K562 (cell line): ENCODE results near the gene DCP2. TPM values are rescaled to one million over a fixed set of nuclear protein-coding genes. Genes with fewer than 3 reads are reported as not detected.

Experiments used
- CAMTA2 ChIP-seq: fragments of 250-450 bp; sonication (Bioruptor Pico); conservative IDR thresholded peaks from 2 replicates; pipeline ENCODE4 v1.5.1; 2022
- CREBBP ChIP-seq: IDR thresholded peaks from one replicate; pipeline ENCODE4 v1.6.1; 2012; ENCODE audit warnings: low read depth, mild to moderate bottlenecking, control low read depth, inconsistent platforms, low read length
- GTF2B ChIP-seq: IDR thresholded peaks from 2 replicates; pipeline ENCODE4 v1.6.1; 2011; ENCODE audit not compliant: insufficient read length; ENCODE audit errors: extremely low read depth
- MIER1 ChIP-seq: fragments of 450-650 bp; IDR thresholded peaks from 2 replicates; pipeline ENCODE4 v1.6.1; 2016; ENCODE audit warnings: antibody characterized with exemption, mild to moderate bottlenecking, low read depth
- STAT6 ChIP-seq: sonication (generic); formaldehyde crosslinking; IDR thresholded peaks from 2 replicates; pipeline ENCODE4 v1.8.1; 2023; ENCODE audit warnings: mild to moderate bottlenecking, missing genetic modification reagents
- XRCC3 ChIP-seq: fragments of 450-650 bp; IDR thresholded peaks from 2 replicates; pipeline ENCODE4 v1.6.1; 2017; ENCODE audit warnings: mild to moderate bottlenecking, moderate library complexity
- ZBED1 ChIP-seq: IDR thresholded peaks from 2 replicates; pipeline ENCODE4 v1.6.1; 2014
- ZBTB11 ChIP-seq, 3 experiments: fragments of 200-800 bp in 1 of 3; fragments of 250-450 bp in 1 of 3; fragments of 450-650 bp in 1 of 3; sonication (Bioruptor Pico) in 1 of 3; sonication (Bioruptor generic) in 1 of 3; formaldehyde crosslinking in 1 of 3; IDR thresholded peaks; 2 replicates each; pipeline versions ENCODE4 v1.6.1 to v1.8.0; 2016 to 2022; ENCODE audit warnings: mild to moderate bottlenecking in 2 of 3, missing genetic modification characterization in 2 of 3, missing compliant biosample characterization in 1 of 3, moderate library complexity in 1 of 3
- ZBTB34 ChIP-seq: fragments of 250-450 bp; sonication (Bioruptor Pico); IDR thresholded peaks from 2 replicates; pipeline ENCODE4 v1.8.0; 2021; ENCODE audit warnings: mild to moderate bottlenecking, moderate library complexity
- ZBTB5 ChIP-seq: fragments of 450-650 bp; IDR thresholded peaks from 2 replicates; pipeline ENCODE4 v1.6.1; 2017; ENCODE audit warnings: antibody characterized with exemption
- ZBTB8A ChIP-seq: fragments of 450-650 bp; IDR thresholded peaks from 2 replicates; pipeline ENCODE4 v1.6.1; 2018; ENCODE audit warnings: mild to moderate bottlenecking, moderate library complexity; ENCODE audit not compliant: partially characterized antibody
- ZNF124 ChIP-seq: sonication (generic); formaldehyde crosslinking; IDR thresholded peaks from 2 replicates; pipeline ENCODE4 v1.8.1; 2022; ENCODE audit warnings: missing genetic modification reagents
- ZNF23 ChIP-seq: fragments of 250-450 bp; sonication (Bioruptor Pico); IDR thresholded peaks from 2 replicates; pipeline ENCODE4 v1.4.0; 2020; ENCODE audit warnings: mild to moderate bottlenecking
- ZNF277 ChIP-seq: fragments of 250-450 bp; sonication (Bioruptor Pico); IDR thresholded peaks from 2 replicates; pipeline ENCODE4 v1.8.0; 2022; ENCODE audit warnings: inconsistent platforms, mild to moderate bottlenecking, moderate library complexity, borderline replicate concordance
- ZNF79 ChIP-seq: fragments of 250-450 bp; sonication (Bioruptor Pico); IDR thresholded peaks from 2 replicates; pipeline ENCODE4 v1.4.0; 2020; ENCODE audit warnings: low read depth, mild to moderate bottlenecking, moderate library complexity
- polyA plus RNA-seq, 8 experiments: library from polyadenylated mRNA; depleted of rRNA in 4 of 8; stranded (reverse) in 5 of 8; unstranded in 3 of 8; fragments of >200 nt; fragmentation: Nextera tagmentation in 2 of 8; fragmentation: Illumina TruSeq in 1 of 8; extraction: Ambion mirVana in 2 of 8; extraction: Trizol in 1 of 8; gene quantifications; 2 replicates each; pipeline versions ENCODE4 v1.2.1 to v1.2.3, GENCODE V29; 2011 to 2014; ENCODE audit warnings: inconsistent platforms in 1 of 8, missing spikeins in 1 of 8
- total RNA-seq, 7 experiments: library from RNA; depleted of rRNA in 6 of 7; stranded (reverse); fragments of >200 nt in 6 of 7; fragmentation: Illumina TruSeq in 2 of 7; extraction: Trizol in 2 of 7; gene quantifications; 2 replicates each; pipeline versions ENCODE4 v1.2.1 to v1.2.3, GENCODE V29; 2011 to 2021; ENCODE audit warnings: low replicate concordance in 1 of 7

The DCP2 gene
- total and polyA plus RNA-seq, 9 of the 15 experiments (the other 6 are each of a cell fraction or from before 2014, with no cell fraction given): 25.9 to 109 (median 46.7) TPM

- TF ChIP-seq GTF2B (no peak), ZBTB5 (no peak), ZBTB8A (no peak), STAT6 (CRISPR knock-in tag) (no peak), ZBED1 (no peak), CREBBP (no peak), ZBTB11 (CRISPR knock-in tag; IDR thresholded peaks at IDR 0.05) (no peak), MIER1 (no peak), ZNF79 (CRISPR knock-in tag) (no peak), ZBTB34 (CRISPR knock-in tag) (no peak), XRCC3 (no peak), ZNF277 (no peak), ZNF23 (CRISPR knock-in tag) (no peak), ZNF124 (no peak), CAMTA2 (no peak)
These were observed 66.1 kb downstream of the DCP2 start (continued) for GRCh38 chr5:113042491-113043243.
